ENCODE results near the gene KRTAP10-1.

- TF ChIP-seq, protein P1, sequence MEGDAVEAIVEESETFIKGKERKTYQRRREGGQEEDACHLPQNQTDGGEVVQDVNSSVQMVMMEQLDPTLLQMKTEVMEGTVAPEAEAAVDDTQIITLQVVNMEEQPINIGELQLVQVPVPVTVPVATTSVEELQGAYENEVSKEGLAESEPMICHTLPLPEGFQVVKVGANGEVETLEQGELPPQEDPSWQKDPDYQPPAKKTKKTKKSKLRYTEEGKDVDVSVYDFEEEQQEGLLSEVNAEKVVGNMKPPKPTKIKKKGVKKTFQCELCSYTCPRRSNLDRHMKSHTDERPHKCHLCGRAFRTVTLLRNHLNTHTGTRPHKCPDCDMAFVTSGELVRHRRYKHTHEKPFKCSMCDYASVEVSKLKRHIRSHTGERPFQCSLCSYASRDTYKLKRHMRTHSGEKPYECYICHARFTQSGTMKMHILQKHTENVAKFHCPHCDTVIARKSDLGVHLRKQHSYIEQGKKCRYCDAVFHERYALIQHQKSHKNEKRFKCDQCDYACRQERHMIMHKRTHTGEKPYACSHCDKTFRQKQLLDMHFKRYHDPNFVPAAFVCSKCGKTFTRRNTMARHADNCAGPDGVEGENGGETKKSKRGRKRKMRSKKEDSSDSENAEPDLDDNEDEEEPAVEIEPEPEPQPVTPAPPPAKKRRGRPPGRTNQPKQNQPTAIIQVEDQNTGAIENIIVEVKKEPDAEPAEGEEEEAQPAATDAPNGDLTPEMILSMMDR (IDR thresholded peaks at IDR 0.05), result no peak
- no peak for TF ChIP-seq POLR2AphosphoS5 (IDR thresholded peaks at IDR 0.05)
Measured at GRCh38 chr21:44552681-44553080, 12.7 kb upstream of the KRTAP10-1 start.
